C4-2B (cell line): Measurements from ENCODE around the gene ANK3.

Source experiments
- H3K27ac ChIP-seq: fragments of 450-650 bp; 2 replicates; pipeline ENCODE4 v1.5.1; 2017
- CTCF ChIP-seq: fragments of 450-650 bp; conservative IDR thresholded peaks from 2 replicates; pipeline ENCODE4 v1.5.1; 2017; ENCODE audit warnings: mild to moderate bottlenecking
- ZFX ChIP-seq: fragments of 450-650 bp; IDR thresholded peaks from 2 replicates; pipeline ENCODE4 v1.6.1; 2017

The ANK3 gene

GRCh38 chr10:60230892-60231291, 158.8 kb downstream of the ANK3 start:
- TF ChIP-seq ZFX (no peak), CTCF (no peak)
- H3K27ac ChIP-seq, result no peak overlapping the region

- H3K27ac ChIP-seq, result no peak overlapping the region
- TF ChIP-seq ZFX (no peak), CTCF (no peak)
Observed at GRCh38 chr10:60224066-60224705, 165.5 kb downstream of the ANK3 start.

- H3K27ac ChIP-seq, result no peak overlapping the region
- TF ChIP-seq ZFX (no peak), CTCF (no peak)
Observed at GRCh38 chr10:60222047-60222446, 167.6 kb downstream of the ANK3 start.

GRCh38 chr10:60212195-60212594, 177.5 kb downstream of the ANK3 start:
- H3K27ac ChIP-seq, result no peak overlapping the region
- no peak for TF ChIP-seq CTCF
- TF ChIP-seq ZFX, result no peak

- TF ChIP-seq CTCF (no peak), ZFX (no peak)
- H3K27ac ChIP-seq, result no peak overlapping the region
Observed at GRCh38 chr10:60209874-60210570, 179.7 kb downstream of the ANK3 start.

GRCh38 chr10:60208676-60209269, 180.9 kb downstream of the ANK3 start:
- H3K27ac ChIP-seq, result no peak overlapping the region
- TF ChIP-seq CTCF (peak; percentile 72), ZFX (no peak)

GRCh38 chr10:60207894-60208293, 181.8 kb downstream of the ANK3 start:
- TF ChIP-seq ZFX, result no peak
- TF ChIP-seq CTCF, result no peak
- no peak overlapping the region for H3K27ac ChIP-seq
